Fibroblast of villous mesenchyme (primary cell): ENCODE data around the gene TTLL11. TPM values are rescaled to one million over a fixed set of nuclear protein-coding genes. Genes with fewer than 3 reads are reported as not detected.
"Not testable (repeated sequence)": the region's sequence is repeated elsewhere in the genome, so short reads cannot be mapped to it uniquely, and the experiment has no call there.

Experiments
- DNase-seq: peaks from one replicate; pipeline ENCODE4 v3.0.0-alpha.2; 2010; ENCODE audit warnings: low read depth
- H3K4me3 ChIP-seq: 2 replicates; pipeline ENCODE4 v1.5.1; 2011; ENCODE audit warnings: low read depth, mild to moderate bottlenecking, low read length
- CTCF ChIP-seq: IDR thresholded peaks from 2 replicates; pipeline ENCODE4 v1.5.1; 2012; ENCODE audit warnings: low read depth, mild to moderate bottlenecking, low read length; ENCODE audit not compliant: insufficient read depth
- total RNA-seq: library from RNA; depleted of rRNA; stranded (reverse); fragments of >200 nt; gene quantifications from 2 replicates; pipeline ENCODE4 v1.2.3, GENCODE V29; 2012

The TTLL11 gene
- total RNA-seq, 1 donor, result 4.3 TPM

- no peak for TF ChIP-seq CTCF
- H3K4me3 ChIP-seq, result no peak overlapping the region
- no peak for DNase-seq
Measured at GRCh38 chr9:122007837-122008236, 85.3 kb downstream of the TTLL11 start.

- no peak overlapping the region for H3K4me3 ChIP-seq
- TF ChIP-seq CTCF, result peak; percentile 56
- DNase-seq, result peak; percentile 20
Measured at GRCh38 chr9:122005597-122005996, 87.5 kb downstream of the TTLL11 start.

- no peak for TF ChIP-seq CTCF
- no peak for DNase-seq
- no peak overlapping the region for H3K4me3 ChIP-seq
Measured at GRCh38 chr9:122004589-122004988, 88.5 kb downstream of the TTLL11 start.

GRCh38 chr9:122001491-122002201, 91.5 kb downstream of the TTLL11 start:
- H3K4me3 ChIP-seq, result no peak overlapping the region
- DNase-seq, result no peak
- TF ChIP-seq CTCF, result no peak

- DNase-seq, result not testable (repeated sequence)
Measured at GRCh38 chr9:122000526-122000925, 92.6 kb downstream of the TTLL11 start.

GRCh38 chr9:121999556-121999955, 93.6 kb downstream of the TTLL11 start:
- TF ChIP-seq CTCF, result no peak
- no peak overlapping the region for H3K4me3 ChIP-seq
- no peak for DNase-seq

More at GRCh38 chr9:122000526-122000925, 92.6 kb downstream of the TTLL11 start:
- not testable (repeated sequence) for H3K4me3 ChIP-seq

- TF ChIP-seq CTCF, result no peak
- no peak overlapping the region for H3K4me3 ChIP-seq
- no peak for DNase-seq
Measured at GRCh38 chr9:121998513-121999049, 94.5 kb downstream of the TTLL11 start.
